Hepatic stellate cell (primary cell): ENCODE measurements around the gene URAD.

Experiments used
- DNase-seq: peaks from one replicate; pipeline ENCODE4 v3.0.0; 2011; ENCODE audit warnings: low spot score

Gene URAD

DNA sequence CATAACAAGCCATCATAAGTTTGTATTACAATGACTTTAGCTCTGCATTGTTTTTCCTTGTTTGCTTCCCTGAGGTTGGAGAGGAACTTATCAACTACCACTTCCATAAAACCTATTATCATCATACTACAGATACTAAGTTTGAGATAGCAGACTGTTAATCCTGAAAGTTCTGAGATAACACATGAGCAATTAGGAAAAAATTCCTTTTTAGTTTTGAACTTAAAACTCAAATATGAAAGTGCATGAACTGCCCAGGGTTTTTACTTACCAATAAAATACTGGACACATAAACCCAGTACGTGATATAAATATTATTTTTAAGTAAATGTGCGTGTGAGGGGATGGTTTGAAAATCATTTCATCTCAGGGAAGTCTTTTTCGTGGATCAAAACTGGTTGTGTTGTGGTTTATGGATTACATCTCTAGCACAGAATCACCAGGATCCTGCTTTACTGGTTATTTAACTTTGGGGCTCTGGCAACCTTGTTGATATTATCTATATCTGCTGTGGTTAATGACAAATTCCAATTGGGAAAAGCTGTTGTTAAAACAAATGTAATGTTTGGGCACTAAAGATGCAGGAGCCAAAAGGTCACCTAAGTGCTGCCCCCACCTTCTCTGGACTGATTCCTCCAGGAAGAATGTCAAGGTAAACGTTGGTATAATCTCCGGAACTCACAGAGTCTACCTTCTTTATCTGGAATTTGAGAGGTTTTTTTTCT is 31.8 kb downstream of the URAD start:
- no peak for DNase-seq

DNA sequence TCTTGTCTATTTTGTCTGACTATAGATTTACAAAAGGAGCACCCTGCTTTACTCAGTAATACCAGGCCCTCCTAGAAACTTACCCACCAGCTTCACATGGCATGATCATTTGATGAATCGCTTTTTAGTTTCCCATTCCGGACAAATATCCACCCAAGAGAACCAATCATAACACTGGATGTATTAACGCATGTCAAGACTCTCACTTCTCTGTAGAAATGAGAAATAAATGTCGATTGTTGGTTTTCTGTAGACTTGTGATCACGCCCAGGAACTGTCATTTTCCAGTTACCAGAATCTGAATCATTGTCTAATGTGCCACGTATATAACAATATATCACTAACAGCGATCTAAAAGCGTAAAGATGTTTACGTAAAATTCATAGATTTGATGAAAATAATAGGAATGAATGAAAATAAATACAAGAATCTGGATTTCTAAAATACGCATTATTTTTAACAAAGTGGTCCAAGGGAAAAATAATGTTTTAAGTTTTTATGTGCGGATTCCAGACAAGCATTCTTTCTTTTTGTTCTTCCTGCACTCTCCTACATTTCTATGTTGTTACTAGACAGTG is 33.4 kb downstream of the URAD start:
- no peak for DNase-seq

DNA sequence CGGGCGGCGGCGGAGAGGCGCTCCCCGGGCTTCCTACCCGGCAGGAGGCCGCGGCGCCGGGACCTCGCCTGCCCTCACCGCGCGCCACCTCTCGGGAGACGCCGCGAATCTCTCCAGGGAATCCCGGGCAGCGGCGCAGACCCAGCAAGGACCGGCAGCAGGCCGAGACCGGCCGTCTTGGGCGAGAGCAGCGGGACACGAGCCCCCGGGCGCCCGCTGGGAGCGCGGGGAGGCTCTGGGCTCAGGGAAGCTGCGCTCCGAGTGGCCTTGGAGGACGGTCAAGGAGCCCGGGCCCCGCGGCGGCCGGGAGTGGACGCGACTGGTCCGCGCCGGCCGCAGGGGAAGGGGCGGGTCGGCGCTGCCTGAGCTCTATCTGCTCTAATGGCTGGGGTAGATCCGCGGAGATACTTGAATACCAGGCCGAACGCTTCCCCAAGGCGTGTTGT is 34.1 kb downstream of the URAD start:
- DNase-seq = peak; percentile 5

DNA sequence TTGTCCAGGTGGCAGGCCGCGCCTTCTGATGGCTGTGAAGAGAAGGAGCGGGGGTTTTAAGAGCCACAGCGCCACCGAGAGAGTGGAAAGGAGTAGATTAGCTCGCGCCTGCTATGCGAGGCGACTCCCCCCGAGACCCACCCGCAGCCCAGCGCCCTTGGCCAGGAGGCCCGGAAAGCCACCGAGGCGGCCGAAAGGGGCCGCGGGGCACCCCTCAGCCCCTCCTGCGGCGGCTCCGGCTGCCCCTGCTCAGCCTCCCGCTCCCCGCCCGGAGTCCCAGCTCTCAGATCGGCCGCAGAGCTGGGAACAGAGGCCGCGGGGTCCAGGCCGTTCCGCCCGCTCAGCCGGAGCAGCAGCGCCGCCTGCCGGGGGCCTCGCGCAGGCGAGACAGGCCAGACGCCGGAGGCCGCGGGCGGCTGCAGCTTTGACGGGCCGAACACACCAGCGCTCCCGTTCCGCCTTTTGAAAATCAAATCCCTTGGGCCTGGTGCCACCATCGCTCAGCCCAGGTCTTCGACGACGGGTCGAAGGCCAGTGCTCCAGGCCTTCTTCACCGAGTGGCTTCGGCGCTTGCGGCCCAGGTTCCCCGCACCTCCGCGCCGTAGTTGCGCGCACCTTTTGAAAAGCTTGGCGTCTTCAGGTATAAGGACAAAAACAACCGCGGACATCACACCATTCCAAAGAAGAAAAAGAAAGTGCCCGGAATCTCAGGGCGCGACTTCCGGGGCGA is 34.7 kb downstream of the URAD start:
- DNase-seq = peak; percentile 74

DNA sequence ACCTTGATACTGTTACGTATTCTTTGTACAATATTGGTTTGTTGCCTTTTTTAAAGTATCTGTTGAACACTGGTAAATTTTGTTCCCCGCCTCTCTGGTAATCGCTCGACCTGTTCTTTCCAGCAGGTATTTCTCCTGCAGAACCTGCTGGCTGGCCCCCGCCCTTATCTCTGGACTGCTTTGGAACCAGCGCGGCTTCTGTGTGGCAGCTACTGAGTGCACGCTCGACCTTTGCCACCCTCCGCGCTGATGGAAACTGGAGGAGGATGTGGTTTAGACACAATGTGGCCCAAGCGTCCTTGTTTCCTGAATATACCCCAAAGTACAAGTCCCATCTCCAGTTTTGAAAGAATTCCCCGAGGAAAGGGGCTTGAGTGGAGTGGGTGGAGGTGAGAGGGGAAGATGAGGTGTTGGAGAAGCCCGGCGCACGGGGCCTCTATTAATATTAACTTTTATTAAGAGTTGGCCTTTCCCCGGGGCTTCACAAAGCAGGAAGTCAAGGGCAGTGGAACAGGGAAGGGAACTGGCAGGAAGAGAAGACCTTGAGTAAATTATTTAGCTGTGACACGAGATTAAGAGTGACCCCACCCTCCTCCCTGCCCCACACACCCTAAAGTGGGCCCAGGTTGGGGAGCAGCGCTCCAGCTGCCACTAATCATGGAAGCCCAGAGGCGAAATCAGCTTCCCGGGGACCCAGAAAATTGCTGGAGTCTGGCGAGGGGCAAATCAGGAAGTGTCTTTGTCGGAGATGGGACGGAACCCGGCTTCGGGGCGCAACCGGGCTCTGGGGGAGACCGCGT is 35.4 kb downstream of the URAD start:
- no peak for DNase-seq

DNA sequence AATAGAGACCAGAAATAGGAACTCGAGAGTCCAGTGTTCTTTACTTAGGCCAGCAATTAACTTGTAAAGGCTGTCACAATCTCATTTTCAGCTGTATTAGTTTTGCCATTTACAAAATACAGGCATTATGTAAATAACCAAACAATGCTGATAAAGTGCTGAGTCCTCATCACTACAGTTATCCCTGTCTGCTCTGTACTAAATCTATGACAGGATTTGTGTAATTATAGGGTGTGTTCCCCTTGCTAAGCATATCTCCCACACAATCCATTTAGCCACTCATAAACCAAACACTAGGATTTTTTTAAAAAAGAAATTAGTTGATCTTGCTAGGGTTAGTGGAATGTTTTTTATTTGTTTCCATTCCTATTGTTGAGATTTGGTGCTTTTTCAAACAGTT is 45.5 kb downstream of the URAD start:
- DNase-seq = no peak

DNA sequence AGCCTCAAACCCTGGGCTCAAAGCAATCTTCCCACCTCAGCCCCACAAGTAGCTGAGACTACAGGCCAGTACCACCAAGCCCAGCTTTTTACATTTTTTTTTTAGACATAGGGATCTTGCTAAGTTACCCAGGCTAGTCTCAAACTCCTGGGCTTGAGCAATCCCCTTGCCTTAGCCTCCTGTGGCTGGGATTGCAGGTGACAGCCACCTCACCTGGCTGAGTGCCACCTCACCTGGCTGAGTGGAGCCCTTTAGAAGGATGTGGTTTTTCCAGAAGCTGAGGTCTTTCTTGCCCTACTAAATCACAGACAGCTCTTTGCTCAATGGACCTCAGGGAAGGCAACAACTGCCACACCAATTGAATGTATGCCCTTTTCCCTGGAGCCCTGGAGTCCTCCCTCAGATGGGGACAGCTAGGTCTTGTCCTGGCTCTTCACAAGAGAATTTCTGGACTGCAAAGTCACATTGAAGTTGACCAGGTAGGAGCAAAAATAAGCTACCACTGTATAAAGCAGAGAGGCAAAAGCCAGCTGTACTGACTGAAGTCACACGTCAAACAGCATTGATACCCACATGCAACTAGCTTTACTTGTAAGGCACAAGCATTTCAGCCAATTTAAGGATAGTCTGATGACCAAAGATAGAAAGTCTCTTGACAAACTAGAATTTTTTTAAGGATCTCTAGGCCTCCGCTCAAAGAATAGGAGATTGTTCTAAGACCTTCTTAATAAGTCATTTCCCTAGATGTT is 54.7 kb downstream of the URAD start:
- DNase-seq = no peak

DNA sequence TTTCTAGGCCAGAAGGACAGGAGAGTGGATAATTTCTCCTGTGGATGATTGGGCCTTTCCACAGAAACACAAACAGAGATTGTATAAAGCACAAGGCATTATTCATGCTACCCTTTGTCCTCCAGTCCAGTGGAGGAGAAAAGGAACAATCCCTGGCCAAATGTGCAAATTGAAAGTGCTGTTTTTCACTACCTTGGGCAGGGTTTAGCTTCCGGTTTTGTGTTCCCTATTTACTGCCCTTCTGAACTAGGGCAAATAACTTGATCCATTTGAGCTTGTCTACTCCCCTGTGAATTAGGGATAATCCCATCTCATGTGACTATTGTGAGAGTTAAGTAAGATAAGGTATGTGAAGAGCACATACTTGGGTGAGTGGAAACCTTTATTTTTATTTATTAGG is 55.4 kb downstream of the URAD start:
- no peak for DNase-seq

DNA sequence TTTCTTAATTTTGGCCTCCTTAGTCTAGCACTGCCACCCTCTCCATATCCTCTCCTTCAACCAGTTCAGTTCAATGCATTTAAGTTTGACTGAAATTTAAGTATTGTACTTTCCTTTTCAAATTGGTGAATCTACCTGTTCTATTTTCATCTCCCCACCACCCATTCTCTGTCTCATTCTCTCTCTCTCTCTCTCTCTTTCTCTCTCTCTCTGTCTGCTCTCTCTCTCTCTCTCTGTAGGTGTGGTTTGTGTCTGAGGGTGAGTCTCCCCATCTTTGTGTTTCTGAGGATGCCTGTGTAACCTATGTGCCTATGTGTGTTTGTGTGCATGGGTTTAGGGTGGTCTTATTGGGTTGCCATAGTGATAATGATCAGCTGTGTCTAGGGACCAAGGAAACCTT is 58.6 kb downstream of the URAD start:
- DNase-seq = no peak

DNA sequence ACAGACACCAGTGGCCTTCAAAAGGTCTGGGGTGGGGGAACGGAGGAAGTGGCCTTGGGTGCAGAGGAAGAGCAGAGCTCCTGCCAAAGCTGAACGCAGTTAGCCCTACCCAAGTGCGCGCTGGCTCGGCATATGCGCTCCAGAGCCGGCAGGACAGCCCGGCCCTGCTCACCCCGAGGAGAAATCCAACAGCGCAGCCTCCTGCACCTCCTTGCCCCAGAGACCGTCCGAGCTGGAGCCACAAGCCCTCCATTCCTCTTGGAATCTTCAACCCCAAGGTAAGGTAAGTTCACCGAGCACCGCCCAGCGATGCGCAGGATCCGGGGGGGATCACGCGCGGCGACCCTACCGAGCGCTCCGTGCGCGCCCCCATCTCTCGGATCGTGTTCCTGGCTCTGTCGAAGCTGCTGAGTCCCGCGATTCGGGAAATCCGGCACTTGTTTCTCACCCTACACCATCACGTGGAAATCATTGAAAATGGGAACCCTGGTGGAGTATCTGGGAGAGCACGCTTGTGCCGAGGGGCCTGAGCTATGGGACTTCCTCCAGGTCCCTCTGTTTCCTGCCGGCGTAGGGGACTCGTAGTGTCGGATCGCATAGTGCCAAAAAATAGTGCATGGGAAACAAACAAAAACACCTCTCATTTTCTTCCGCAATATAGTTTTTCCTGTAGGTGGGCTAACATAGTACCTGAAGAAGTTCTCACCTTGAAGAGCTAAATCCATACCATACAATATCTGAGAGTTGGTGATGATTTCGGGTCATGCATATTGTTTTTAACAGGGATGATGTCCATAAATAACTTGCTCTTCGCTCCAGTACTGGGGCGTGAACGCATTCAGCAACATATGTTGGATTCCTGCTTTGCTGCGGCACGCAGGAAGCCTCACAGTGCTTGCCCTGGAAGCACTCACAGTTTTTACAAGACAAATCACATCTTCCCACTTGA is 59.4 kb downstream of the URAD start:
- DNase-seq = no peak

DNA sequence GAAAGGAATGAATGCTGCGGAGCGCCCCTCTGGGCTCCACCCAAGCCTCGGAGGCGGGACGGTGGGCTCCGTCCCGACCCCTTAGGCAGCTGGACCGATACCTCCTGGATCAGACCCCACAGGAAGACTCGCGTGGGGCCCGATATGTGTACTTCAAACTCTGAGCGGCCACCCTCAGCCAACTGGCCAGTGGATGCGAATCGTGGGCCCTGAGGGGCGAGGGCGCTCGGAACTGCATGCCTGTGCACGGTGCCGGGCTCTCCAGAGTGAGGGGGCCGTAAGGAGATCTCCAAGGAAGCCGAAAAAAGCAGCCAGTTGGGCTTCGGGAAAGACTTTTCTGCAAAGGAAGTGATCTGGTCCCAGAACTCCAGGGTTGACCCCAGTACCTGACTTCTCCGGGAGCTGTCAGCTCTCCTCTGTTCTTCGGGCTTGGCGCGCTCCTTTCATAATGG is 60.1 kb downstream of the URAD start:
- DNase-seq = no peak
